CD4-positive, alpha-beta T cell (primary cell): ENCODE results near the gene UBA1. TPM values are rescaled to one million over a fixed set of nuclear protein-coding genes. Genes with fewer than 3 reads are reported as not detected.

Source experiments
- ATAC-seq: fragments of 200-7000 bp; cut with Tn5 transposase; one replicate; pipeline ENCODE4 v1.10.0; 2022; ENCODE audit warnings: mild to moderate bottlenecking; ENCODE audit not compliant: poor library complexity
- CTCF ChIA-PET: fragments of 350-600 bp; sonication (Branson Sonifier 250); formaldehyde crosslinking; loops from one replicate; lab custom pipeline; 2021; ENCODE audit warnings: antibody characterized with exemption, inconsistent platforms; lab: Charles Lee
- POLR2A ChIA-PET: fragments of 350-600 bp; sonication (Branson Sonifier 250); formaldehyde crosslinking; loops from one replicate; lab custom pipeline; 2021; ENCODE audit warnings: antibody characterized with exemption, inconsistent platforms; lab: Charles Lee
- DNase-seq, 14 experiments: peaks; one replicate each; pipeline ENCODE4 v3.0.0-alpha.2; 2013 to 2020; ENCODE audit warnings: mixed read lengths in 2 of 14
- H3K27ac ChIP-seq, 2 donors: one replicate each; pipeline versions ENCODE4 v1.5.1 to v1.7.0; 2013; ENCODE audit warnings: low read length in 2 of 2, low read depth in 1 of 2, mild to moderate bottlenecking in 1 of 2
- H3K27me3 ChIP-seq, 2 experiments: 1 replicate in 1 of 2; 2 replicates in 1 of 2; pipeline versions ENCODE4 v1.6.1 to v1.7.0; 2013; ENCODE audit warnings: low read length in 2 of 2, control low read depth in 1 of 2, mild to moderate bottlenecking in 1 of 2, moderate library complexity in 1 of 2; ENCODE audit not compliant: insufficient read depth in 2 of 2, control insufficient read depth in 1 of 2
- H3K36me3 ChIP-seq: one replicate; pipeline ENCODE4 v1.6.1; 2013; ENCODE audit warnings: low read length, control low read depth; ENCODE audit not compliant: insufficient read depth
- H3K4me1 ChIP-seq: one replicate; pipeline ENCODE4 v1.6.1; 2013; ENCODE audit warnings: low read length, control low read depth; ENCODE audit not compliant: insufficient read depth
- H3K4me3 ChIP-seq: one replicate; pipeline ENCODE4 v1.5.1; 2013; ENCODE audit warnings: mild to moderate bottlenecking, low read length, moderate library complexity
- H3K9me3 ChIP-seq, 2 experiments: 1 replicate in 1 of 2; 2 replicates in 1 of 2; pipeline versions ENCODE4 v1.6.1 to v1.7.0; 2013; ENCODE audit warnings: low read length in 2 of 2, mild to moderate bottlenecking in 2 of 2, control low read depth in 1 of 2, moderate library complexity in 1 of 2; ENCODE audit not compliant: control insufficient read depth in 1 of 2, insufficient read depth in 1 of 2
- H3K27ac Mint-ChIP-seq: one replicate; pipeline ENCODE4 v1.8.0; 2020; ENCODE audit warnings: mixed read lengths
- H3K27me3 Mint-ChIP-seq: one replicate; pipeline ENCODE4 v1.8.0; 2021; ENCODE audit warnings: mixed read lengths
- H3K36me3 Mint-ChIP-seq: one replicate; pipeline ENCODE4 v1.8.0; 2021; ENCODE audit warnings: low read depth, mixed read lengths
- H3K4me1 Mint-ChIP-seq: one replicate; pipeline ENCODE4 v1.8.0; 2021; ENCODE audit warnings: low read depth, mixed read lengths
- H3K4me3 Mint-ChIP-seq: one replicate; pipeline ENCODE4 v1.8.0; 2020; ENCODE audit warnings: mild to moderate bottlenecking, mixed read lengths
- H3K9me3 Mint-ChIP-seq: one replicate; pipeline ENCODE4 v1.8.0; 2020; ENCODE audit warnings: mixed read lengths
- CTCF ChIP-seq: fragments of 200-600 bp; IDR thresholded peaks from one replicate; pipeline ENCODE4 v1.8.0; 2022; ENCODE audit warnings: antibody characterized with exemption, mild to moderate bottlenecking
- intact Hi-C, 2 experiments: fragments of 100-400 bp; cut with DNase I in 1 of 2; cut with micrococcal nuclease in 1 of 2; formaldehyde crosslinking; loops; one replicate each; pipeline versions ENCODE4 v1.15.1 to v1.9.0; 2023 to 2025; cut with DNase I, micrococcal nuclease
- total RNA-seq, 174 experiments: library from RNA in 2 of 174; stranded (reverse) in 2 of 174; gene quantifications; one replicate each; pipeline ENCODE4 v1.2.3 and lab custom pipeline; 2021 to 2026

Gene UBA1
- total RNA-seq, 2 experiments from 2014 or later: 70.0 to 72.1 TPM

DNA sequence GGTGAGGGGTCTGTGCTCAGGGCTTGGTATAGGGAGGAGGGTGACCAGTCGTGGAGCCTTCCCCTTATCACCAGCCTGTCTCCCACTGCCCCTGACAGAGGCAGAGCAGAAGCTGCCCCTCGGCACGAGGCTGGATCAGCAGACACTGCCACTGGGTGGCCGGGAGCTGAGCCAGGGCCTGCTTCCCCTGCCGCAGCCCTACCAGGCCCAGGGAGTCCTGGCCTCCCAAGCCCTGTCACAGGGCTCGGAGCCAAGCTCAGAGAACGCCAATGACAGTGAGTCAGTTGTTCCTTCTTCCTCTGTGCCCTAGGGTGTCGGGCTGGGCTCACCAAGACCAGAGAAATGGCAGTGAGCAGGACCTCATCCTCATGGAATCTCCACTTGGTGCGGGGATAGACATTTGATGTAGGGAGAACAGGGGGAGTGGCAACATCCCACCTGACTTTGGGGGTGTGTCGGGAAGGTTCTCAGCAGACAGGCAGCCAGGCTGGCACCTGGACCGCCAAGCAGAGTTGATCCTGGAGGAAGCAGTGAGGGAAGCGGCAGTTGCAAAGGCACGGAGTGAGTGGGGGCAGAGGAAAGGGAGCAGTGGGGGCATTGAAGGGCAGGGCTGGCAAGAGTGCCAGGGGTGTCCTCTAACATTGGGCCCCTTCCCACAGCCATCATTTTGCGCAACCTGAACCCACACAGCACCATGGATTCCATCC is 14.3 kb upstream of the UBA1 start:
- Histone ChIP-seq H3K9me3 (no peaks in the 10 kb centered on the region), H3K36me3 (peaks cover 78% of the 10 kb centered on the region), H3K27ac (no peak overlapping the region), H3K27me3 (no peaks in the 10 kb centered on the region), H3K4me1 (no peaks in the 10 kb centered on the region), H3K4me3 (no peak overlapping the region)
- Mint-ChIP-seq H3K27ac (no peak overlapping the region), H3K9me3 (no peaks in the 10 kb centered on the region), H3K4me1 (no peaks in the 10 kb centered on the region), H3K36me3 (peaks cover 53% of the 10 kb centered on the region), H3K4me3 (no peak overlapping the region), H3K27me3 (no peaks in the 10 kb centered on the region)
- POLR2A ChIA-PET: no interaction called here
- ATAC-seq (no peak), DNase-seq (no peak)
- intact Hi-C loops: no loop called here
- CTCF ChIA-PET: no interaction called here
- TF ChIP-seq CTCF: no peak

- ATAC-seq (no peak), DNase-seq (no peak)
- Histone ChIP-seq H3K27ac (no peak overlapping the region), H3K4me1 (no peaks in the 10 kb centered on the region), H3K9me3 (no peaks in the 10 kb centered on the region), H3K36me3 (peaks cover 78% of the 10 kb centered on the region), H3K4me3 (no peak overlapping the region), H3K27me3 (no peaks in the 10 kb centered on the region)
- no peak for TF ChIP-seq CTCF
- intact Hi-C loops: no loop called here
- POLR2A ChIA-PET: no interaction called here
- Mint-ChIP-seq H3K36me3 (peaks cover 58% of the 10 kb centered on the region), H3K27ac (no peak overlapping the region), H3K4me1 (no peaks in the 10 kb centered on the region), H3K4me3 (no peak overlapping the region), H3K9me3 (no peaks in the 10 kb centered on the region), H3K27me3 (no peaks in the 10 kb centered on the region)
- CTCF ChIA-PET: no interaction called here
Observed at GRCh38 chrX:47179928-47180255, 13.7 kb upstream of the UBA1 start.

DNA sequence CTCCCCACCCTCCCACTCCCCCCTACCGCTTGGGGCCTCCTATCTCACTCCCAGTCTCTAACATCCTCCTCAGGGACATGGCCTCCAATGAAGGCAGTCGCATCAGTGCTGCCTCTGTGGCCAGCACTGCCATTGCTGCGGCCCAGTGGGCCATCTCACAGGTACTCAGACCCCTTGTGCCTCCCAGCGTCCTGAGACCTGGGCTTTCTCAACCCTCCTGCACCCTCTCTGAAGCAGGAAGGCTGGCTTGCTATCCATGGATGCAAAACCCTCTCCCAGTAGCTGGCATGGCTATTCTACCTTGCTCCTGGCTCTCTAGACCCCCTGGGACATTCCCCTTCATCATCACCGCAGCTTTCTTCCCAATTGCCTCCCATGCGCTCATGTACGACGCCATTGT is 13.3 kb upstream of the UBA1 start:
- H3K4me3 Mint-ChIP-seq: no peak overlapping the region
- H3K27me3 Mint-ChIP-seq: no peaks in the 10 kb centered on the region
- peaks cover 78% of the 10 kb centered on the region for H3K36me3 ChIP-seq
- H3K9me3 ChIP-seq: no peaks in the 10 kb centered on the region
- intact Hi-C loops: no loop called here
- no peak overlapping the region for H3K4me3 ChIP-seq
- no peaks in the 10 kb centered on the region for H3K4me1 Mint-ChIP-seq
- DNase-seq (no peak), ATAC-seq (no peak)
- no peaks in the 10 kb centered on the region for H3K4me1 ChIP-seq
- ChIA-PET CTCF (no interaction called here), POLR2A (no interaction called here)
- no peak for TF ChIP-seq CTCF
- no peak overlapping the region for H3K27ac ChIP-seq
- no peaks in the 10 kb centered on the region for H3K27me3 ChIP-seq
- no peak overlapping the region for H3K27ac Mint-ChIP-seq
- no peaks in the 10 kb centered on the region for H3K9me3 Mint-ChIP-seq
- peaks cover 58% of the 10 kb centered on the region for H3K36me3 Mint-ChIP-seq
